Cardiac septum (tissue), 1 donor: Measurements from ENCODE around the gene AIF1. TPM values are rescaled to one million over a fixed set of nuclear protein-coding genes. Genes with fewer than 3 reads are reported as not detected.
"Not testable (repeated sequence)": the region's sequence is repeated elsewhere in the genome, so short reads cannot be mapped to it uniquely, and the experiment has no call there.

Experiments used
- DNase-seq: peaks from one replicate; pipeline ENCODE4 v3.0.0-alpha.2; 2020; ENCODE audit warnings: low spot score
- intact Hi-C: fragments of 100-400 bp; cut with DNase I; formaldehyde crosslinking; loops from one replicate; pipeline ENCODE4 v1.14.0; 2022
- total RNA-seq: library from RNA; stranded (reverse); fragmentation: NEBNext Ultra II Directional; extraction: Animal tissue kit (Norgen Biotek cat#: 25700); gene quantifications from one replicate; pipeline ENCODE4 v1.2.1, GENCODE V29; 2021
- donor health status: DM: no; HTN: no; CAD: no.

Gene AIF1
- total RNA-seq, 1 donor from 2014 or later: 10.3 TPM

- intact Hi-C loops: loop anchor here (2.0 to 5.0 kb wide), 2 partner anchors 19 to 32 kb away; partner anchors contain the start of genes ATP6V1G2 and NFKBIL1
- DNase-seq: no peak
Observed at GRCh38 chr6:31579546-31580437, 35.2 kb upstream of the AIF1 start.

GRCh38 chr6:31580438-31580740 is 34.6 kb upstream of the AIF1 start:
- intact Hi-C loops: loop anchor here (2.0 to 5.0 kb wide), 2 partner anchors 18 to 33 kb away; partner anchors contain the start of genes ATP6V1G2 and NFKBIL1
- DNase-seq: no peak

DNA sequence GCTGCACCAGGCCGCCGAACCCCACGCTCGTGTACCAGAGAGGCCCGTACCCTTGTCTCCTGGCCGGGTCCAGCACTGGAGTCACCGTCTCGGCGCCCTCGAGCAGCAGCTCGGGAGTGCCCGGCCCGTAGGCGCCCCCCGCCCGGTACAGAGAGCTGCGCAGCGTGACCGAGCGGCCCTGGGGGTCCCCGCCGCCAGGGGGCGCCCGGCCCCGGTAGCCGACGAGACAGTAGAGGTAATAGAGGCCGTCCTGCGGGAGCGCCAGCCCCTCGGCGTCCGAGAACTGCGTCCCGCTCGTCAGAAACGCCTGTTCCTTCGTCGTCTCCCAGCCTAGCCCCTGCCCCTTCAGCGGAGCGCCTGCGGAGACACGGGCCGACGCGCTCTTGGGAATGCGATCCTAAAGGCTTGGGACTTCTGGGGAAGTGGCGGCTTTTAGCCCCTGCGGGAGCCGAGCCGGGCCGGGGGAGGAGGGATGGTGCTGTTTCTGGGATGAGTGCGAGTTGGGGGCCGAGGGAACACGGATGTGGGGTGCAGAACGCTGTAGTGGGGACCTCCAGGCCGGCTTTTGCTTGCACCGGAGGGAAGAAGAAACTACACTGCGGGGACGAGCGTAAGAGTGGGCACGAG is 34.1 kb upstream of the AIF1 start:
- intact Hi-C loops: loop anchor here (2.0 to 5.0 kb wide), 2 partner anchors 18 to 34 kb away; partner anchors contain the start of genes ATP6V1G2 and NFKBIL1
- peak; percentile 96 for DNase-seq

GRCh38 chr6:31581434-31582229 is 33.4 kb upstream of the AIF1 start:
- intact Hi-C loops: loop anchor here (2.0 to 5.0 kb wide), 2 partner anchors 17 to 34 kb away; partner anchors contain the start of genes ATP6V1G2 and NFKBIL1
- DNase-seq: no peak

GRCh38 chr6:31582230-31582643 is 32.8 kb upstream of the AIF1 start, which contains the start of gene LTB:
LTB (minus strand) TSS chr6:31582424; CDS start chr6:31582417, 7 bp downstream.
- peak; percentile 90 for DNase-seq
- intact Hi-C loops: loop anchor here (5.0 kb wide), 1 partner anchor 35 kb away; the partner anchor contains the start of genes ATP6V1G2 and NFKBIL1

DNA sequence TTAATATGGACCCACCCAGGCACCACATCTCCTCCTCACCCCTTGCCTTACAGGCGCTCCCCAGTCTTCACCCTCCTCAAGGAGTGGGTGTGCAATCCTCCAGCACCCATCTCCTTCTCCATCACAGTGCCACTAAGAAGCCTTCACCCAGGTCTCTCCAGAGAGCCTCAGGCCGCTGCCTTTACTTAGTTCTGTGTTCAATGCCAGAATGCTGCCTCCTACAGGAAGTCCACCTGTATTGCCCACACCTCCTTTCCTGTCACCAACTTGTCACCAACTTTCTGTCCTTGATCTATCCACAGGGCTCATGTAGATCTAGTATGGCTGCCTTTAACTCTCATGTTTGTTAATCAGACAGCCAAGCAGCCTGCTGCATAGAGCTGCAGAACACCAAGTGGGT is 29.5 kb upstream of the AIF1 start:
- DNase-seq: no peak
- intact Hi-C loops: no loop called here

GRCh38 chr6:31586008-31586407 is 29.0 kb upstream of the AIF1 start, which contains the start of gene LST1:
LST1 (plus strand) TSS chr6:31586277; CDS start chr6:31587300, 1,023 bp downstream.
- DNase-seq: no peak
- intact Hi-C loops: no loop called here

DNA sequence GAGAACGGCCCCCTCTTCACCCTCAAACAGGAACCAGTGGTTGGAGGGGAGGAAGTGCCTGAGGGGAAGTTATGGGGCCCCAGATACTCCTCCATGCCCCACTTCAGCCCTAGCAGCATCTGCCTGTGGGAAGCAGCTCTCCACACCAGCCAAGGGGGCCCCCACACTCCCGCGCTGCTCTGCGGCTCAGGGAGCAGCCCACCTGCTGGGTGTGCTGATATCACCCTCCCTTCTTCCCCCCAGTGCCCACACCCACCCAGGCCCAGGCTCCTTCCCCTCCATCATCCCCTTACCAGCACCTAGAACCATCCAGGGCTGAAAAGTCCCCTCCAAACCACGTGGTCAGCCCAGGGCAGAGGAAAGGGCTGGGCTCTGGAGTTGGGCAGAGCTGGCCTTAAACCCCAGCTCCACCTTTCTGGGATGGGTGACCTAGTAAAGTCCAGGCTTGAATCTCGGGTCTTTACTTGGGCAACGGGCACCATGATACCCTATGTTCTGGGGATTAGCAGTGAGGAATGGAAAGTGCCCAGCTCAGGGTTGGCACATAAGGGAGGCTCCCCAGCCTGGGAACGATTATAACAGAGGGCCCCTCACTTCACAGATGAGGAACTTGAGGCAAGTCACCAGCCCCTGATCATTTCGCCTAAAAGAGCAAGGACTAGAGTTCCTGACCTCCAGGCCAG is 28.3 kb upstream of the AIF1 start:
- peak; percentile 83 for DNase-seq
- intact Hi-C loops: no loop called here

- intact Hi-C loops: no loop called here
- no peak for DNase-seq
Observed at GRCh38 chr6:31587791-31588777, 26.9 kb upstream of the AIF1 start.

DNA sequence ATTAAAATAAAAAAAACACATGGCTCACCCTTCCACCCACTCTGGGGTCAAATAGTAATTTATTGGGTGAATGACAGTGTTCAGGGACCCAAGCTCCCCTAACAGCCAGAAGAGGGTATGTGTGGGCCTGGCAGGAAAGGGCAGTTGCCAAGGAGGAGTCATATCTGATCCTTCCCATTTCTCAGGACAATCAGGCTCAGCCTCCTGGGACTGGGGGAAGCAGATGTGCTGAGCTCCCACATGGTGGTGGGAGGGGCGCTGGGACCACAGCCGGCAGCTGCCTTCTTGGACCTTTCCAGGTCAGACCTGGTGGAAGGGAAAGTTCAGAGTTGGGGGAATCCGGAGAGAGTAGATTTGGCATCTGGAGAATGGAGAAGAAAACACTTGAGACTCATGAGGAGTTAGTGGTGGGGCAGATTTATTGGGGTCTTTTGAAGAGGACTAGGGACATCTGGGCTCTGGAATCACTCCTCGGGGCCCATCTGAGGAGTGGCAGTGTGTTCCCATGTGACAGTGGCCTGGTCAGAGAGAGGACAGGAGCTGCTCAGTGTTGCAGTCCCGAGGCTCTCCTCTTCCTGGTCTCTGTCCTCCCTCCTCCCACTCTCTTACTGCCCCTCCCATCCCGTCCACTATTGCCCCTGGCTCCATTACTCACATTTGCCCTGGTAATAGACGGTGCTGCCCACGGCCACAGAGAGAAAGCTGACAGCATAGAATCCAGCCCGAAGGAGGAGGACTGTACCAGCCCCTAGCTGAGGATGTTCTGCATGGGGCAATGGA is 26.0 kb upstream of the AIF1 start:
- intact Hi-C loops: no loop called here
- no peak for DNase-seq

- DNase-seq, intact Hi-C loops: not testable (repeated sequence)
Observed at GRCh38 chr6:31590691-31591090, 24.3 kb upstream of the AIF1 start.

DNA sequence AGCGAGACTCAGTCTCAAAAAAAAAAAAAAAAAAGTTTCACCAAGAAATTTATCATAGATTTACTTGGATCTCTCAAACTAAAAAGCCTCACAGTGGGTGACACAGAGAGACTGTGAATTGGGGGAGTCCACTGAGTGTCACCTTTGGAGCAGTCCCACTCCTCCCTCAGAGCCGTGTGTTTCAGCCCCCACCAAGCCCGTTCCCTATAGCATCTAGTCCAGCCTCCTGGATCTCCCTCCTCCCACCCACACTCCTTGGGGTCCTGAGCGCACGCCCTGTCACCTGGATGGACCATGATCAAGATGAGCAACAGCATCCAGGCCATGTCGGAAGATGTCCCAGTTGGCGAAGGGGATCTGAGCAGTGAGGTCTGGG is 22.6 kb upstream of the AIF1 start:
- intact Hi-C loops: no loop called here
- DNase-seq: no peak

GRCh38 chr6:31597006-31597405 is 18.0 kb upstream of the AIF1 start:
- intact Hi-C loops: loop anchor here (5.0 kb wide), 1 partner anchor 100 kb away; the partner anchor contains the start of gene MICB
- no peak for DNase-seq

GRCh38 chr6:31607317-31607716 is 7.7 kb upstream of the AIF1 start:
- intact Hi-C loops: no loop called here
- no peak for DNase-seq

DNA sequence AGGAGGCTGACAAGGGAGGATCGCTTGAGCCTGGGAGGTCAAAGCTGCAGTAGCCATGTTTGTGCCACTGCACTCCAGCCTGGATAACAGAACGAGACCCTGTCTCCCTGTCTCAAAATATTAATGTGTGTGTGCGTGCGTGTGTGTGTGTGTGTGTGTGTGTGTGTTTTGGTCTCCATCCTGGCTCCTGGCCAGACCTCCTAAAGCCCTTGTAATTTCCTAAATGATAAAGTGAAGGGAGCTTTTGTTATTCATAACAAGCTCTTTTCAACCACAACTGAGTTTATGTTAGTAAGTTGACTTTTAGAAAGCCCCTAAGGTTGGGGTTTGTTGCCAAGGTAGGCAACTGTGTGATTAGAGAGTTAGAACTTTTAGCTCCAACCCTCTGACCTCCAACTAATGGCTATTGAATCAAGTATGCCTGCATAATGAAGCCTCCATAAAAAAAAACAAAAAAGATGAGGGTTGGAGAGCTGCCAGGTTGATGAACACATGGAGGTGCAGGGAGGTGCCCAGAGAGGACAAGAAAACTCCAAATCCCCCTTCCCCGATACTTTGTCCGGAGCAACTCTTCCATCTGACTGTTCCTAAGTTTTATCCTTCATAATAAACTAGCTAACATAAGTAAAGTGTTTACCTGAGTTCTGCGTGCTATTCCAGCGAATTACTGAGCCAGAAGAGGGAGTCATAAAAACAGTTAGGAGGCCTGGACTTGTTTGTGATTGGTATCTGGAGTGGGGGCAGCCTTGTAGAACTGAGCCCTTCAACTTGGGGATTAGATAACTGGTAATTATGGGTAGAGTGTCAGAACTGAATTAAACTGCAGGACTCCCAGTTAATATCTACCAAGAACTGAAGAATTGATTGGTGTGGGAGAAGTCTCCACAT is 5.3 kb upstream of the AIF1 start:
- intact Hi-C loops: no loop called here
- no peak for DNase-seq

GRCh38 chr6:31610968-31611367 is 4.1 kb upstream of the AIF1 start:
- DNase-seq: no peak
- intact Hi-C loops: no loop called here
